GM12872 (cell line): ENCODE results near the gene TMEM151B.

Source experiments
- TF ChIP-seq, protein P1 (sequence below): IDR thresholded peaks from 3 replicates; pipeline ENCODE4 v1.5.1; 2011; ENCODE audit warnings: low read depth, mild to moderate bottlenecking, low read length, moderate library complexity; ENCODE audit not compliant: insufficient read depth

TMEM151B gene

DNA sequence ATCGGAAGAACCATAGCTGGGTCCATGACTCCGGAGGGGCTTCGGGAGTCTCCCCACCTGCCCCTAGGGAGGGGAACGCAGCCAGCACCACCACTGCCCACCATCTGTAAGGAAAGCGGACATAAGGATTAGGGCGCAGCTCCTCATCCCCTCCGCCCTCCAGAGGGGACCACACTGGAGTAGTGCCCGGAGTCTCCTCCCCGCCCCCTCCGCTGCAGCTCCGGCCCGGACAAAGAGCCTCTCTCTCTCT, 13.6 kb upstream of the TMEM151B start:
- TF ChIP-seq, protein P1, sequence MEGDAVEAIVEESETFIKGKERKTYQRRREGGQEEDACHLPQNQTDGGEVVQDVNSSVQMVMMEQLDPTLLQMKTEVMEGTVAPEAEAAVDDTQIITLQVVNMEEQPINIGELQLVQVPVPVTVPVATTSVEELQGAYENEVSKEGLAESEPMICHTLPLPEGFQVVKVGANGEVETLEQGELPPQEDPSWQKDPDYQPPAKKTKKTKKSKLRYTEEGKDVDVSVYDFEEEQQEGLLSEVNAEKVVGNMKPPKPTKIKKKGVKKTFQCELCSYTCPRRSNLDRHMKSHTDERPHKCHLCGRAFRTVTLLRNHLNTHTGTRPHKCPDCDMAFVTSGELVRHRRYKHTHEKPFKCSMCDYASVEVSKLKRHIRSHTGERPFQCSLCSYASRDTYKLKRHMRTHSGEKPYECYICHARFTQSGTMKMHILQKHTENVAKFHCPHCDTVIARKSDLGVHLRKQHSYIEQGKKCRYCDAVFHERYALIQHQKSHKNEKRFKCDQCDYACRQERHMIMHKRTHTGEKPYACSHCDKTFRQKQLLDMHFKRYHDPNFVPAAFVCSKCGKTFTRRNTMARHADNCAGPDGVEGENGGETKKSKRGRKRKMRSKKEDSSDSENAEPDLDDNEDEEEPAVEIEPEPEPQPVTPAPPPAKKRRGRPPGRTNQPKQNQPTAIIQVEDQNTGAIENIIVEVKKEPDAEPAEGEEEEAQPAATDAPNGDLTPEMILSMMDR, result no peak

DNA sequence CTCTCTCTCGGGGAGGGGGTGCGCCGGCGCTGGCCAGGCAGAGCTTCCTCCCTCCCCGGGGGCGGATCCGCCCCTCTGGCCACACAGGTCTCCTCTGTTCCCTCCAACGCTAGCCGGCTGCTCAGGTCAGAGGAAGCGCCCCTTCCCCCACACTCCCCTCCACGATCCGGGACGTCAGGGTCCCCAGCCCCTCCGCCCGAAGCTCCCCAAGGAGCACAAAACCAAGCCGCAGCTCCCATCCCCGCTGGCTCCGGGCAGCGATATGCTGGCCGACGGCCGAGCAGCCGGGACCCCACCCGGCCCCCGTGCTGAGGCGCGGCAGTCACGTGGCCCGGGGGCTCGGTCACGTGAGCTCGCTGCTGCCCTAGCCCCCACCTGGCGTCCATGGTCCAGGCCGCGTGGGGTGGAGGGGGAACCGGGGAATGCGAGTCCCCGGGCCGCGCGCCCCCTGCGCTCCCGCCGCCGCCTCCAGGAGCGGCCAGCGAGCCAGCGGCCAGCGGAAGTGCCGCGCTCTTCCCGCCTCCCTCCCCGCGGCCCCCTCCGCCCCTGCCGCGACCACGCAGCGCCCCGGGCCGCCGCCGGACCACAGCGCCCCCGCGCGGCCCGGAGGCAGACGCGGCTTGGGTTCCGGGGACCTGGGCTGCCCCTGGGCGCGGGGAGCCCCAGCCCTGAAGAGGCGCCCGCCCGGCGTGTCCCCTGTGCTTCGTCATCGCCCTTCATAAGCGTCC, 13.1 kb upstream of the TMEM151B start, which contains the start of gene SLC35B2:
Gene SLC35B2, minus strand, starts transcription at position 504 of the 728 bp plus-strand sequence. Its CDS starts 118 bp downstream, at position 386.
- TF ChIP-seq, protein P1, result peak; percentile 64; the same call in 2 of the 3 replicates

DNA sequence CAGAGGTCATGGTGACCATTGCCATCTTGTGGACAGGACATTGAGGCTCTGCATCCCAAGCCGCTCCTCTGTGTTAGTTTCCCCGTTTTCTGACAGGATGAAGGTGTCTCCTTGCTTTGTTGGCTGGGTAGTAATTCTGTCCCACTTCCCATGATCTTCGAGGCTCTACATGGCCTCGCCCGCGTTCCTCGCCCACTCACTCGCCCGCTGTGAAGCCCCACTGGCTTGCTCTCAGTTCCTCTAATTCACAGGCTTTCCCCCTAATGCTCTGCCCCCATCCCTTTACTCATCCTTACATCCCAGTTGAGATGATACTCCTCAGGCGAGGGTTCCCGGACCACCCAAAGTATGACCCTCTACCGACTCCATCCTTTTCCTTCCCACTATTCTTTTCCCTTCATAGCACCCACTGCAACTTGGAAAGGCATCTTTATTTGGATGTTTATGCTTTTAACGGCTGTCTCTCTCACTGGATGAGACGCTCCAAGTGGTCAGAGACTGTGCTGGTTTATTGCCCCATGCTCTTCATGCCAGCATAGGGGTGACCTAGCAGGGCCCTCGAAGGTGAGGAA, 12.4 kb upstream of the TMEM151B start:
- TF ChIP-seq, protein P1, result no peak

DNA sequence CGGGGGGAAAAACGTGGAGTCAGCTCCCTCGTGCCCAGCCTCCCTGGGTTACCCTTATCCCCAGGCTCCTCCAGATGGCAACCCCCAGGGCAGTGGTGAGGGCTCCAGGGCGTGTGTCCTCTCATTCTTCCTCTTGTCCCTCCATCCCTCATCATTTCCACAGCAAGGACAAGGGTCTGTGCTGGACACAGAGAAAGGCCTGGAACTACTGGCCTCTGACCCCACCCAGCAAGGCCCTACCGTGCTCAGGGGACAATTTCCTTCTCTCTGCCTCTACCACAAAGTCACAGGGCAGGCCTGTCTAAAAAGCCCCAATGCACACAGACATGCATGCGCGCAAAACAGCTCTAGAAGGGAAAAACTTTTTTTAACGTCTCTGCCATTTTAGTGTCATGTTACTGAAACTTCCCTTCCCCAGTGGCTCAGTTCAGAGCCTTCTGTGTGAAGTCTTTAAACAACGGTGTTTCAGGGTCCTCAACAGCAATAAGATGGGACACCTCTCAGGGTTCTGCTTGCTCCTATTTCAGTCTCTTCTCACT, 11.9 kb upstream of the TMEM151B start:
- TF ChIP-seq, protein P1, result no peak

DNA sequence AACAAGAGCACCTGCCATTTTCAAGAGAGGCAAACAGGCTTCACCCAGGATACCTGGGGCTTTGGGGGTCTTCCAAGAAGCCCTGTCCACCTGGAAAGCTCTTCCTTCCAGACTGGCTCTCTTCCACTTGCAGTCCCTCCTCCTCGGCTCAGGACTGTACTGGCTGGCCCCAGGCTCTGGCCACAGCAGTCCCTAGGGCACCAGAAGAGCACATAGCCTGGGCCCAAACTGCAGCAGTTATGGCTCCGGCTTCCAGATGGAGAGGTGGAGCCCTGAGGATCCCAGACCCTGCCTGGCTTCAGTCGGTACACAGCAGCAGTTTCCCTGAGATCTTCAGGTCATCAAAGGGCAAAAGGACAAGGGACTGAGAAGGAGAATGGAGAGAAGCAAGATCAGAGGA, 11.3 kb upstream of the TMEM151B start:
- TF ChIP-seq, protein P1, result no peak

DNA sequence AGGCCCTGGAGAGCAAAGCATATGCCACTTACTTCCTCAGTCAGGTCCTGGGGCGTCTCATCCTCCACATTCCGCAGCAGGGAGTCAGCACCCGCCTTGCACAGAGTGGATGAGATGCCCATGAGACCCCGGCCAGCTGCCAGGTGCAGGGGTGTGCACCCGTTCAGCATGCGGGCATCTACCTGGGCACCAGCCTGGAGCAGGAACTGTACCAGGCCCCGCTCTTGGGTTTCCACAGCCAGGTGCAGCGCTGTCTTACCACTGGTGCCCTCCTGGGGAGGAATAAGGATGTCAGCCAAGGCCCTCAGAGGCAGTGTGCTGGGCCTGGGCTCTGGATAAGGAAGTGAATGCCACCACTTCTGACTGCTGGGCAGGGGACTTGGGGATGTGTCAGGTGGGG, 10.2 kb upstream of the TMEM151B start:
- TF ChIP-seq, protein P1, result no peak

DNA sequence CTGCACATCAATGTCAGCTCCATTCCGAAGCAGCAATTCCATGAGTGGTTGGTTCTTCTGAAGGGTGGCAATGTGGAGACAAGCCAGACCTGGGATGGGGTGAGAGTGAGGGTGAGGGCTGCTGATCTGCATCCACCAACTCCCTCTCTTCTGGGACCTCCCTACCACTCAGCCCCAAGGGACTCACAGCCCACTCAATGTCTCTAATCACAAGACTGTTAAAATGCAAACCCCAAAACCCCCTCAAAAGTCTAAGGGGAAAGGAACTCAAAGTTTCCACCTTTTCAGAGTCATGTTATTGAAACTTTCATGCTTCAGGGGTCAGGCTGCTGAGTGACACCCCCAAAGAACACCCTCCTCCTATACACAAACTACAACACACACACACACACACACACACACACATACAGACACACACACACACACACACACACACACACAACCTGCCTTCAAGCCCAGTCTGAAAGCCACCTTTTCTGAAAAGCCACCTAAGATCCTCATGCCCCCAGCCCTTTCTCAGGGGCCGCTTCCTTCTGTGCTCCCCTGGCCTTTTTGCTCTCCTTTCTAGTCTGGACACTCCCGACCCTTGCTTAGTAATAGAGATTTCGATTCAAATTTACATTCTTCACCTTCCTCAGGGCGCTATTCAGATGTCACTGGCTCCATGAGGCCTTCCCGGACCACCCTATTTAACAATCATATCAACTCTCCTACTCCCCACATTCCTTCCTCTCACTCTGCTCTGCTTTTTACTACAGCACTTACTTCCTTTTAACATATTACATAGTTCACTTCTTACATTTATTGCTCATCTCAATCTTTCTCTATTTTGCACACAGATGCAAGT, 9.6 kb upstream of the TMEM151B start:
- TF ChIP-seq, protein P1, result no peak
